ENCODE results near the gene AS3MT.

AS3MT gene

DNA sequence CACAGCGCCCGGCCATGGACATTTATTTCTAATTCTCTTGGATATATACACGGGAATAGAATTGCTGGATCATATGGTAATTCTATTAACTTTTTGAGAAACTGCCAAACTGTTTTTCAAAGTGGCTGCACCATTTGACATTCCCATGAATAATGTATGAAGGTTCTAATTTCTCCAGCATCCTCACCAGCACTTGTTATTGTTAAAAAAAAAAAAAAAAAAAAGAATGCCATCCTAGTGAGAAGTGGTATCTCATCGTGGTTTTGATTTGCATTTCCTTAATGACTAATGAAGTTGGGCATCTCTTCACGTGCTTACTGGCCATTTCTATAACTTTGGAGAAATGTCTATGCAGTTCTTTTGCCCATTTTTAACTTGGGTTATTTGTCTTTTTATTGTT is 62.4 kb downstream of the AS3MT start:
- no peaks in the 10 kb centered on the region for H3K9me3 ChIP-seq (ENCODE audit: insufficient read depth, low read length)
- H3F3A ChIP-seq (ENCODE audit: insufficient read depth) = no peaks in the 10 kb centered on the region
- H3K27ac ChIP-seq (ENCODE audit: low read depth, low read length) = no peak overlapping the region
- H3K9ac ChIP-seq (ENCODE audit: low read length) = no peak overlapping the region
- H3K4me3 ChIP-seq (ENCODE audit: insufficient read depth, low read length, poor library complexity, severe bottlenecking) = no peak overlapping the region
- H3K4me2 ChIP-seq (ENCODE audit: low read depth, low read length, poor library complexity, severe bottlenecking) = no peak overlapping the region
- no peaks in the 10 kb centered on the region for H3K36me3 ChIP-seq (ENCODE audit: low read length)
- H4K20me1 ChIP-seq (ENCODE audit: low read depth, low read length) = no peaks in the 10 kb centered on the region
- H3K27me3 ChIP-seq (ENCODE audit: low read length) = no peaks in the 10 kb centered on the region
- H3K79me2 ChIP-seq (ENCODE audit: insufficient read depth, low read length) = no peaks in the 10 kb centered on the region
- H2AFZ ChIP-seq (ENCODE audit: low read depth, low read length, severe bottlenecking) = no peak overlapping the region
- TF ChIP-seq, protein P1, sequence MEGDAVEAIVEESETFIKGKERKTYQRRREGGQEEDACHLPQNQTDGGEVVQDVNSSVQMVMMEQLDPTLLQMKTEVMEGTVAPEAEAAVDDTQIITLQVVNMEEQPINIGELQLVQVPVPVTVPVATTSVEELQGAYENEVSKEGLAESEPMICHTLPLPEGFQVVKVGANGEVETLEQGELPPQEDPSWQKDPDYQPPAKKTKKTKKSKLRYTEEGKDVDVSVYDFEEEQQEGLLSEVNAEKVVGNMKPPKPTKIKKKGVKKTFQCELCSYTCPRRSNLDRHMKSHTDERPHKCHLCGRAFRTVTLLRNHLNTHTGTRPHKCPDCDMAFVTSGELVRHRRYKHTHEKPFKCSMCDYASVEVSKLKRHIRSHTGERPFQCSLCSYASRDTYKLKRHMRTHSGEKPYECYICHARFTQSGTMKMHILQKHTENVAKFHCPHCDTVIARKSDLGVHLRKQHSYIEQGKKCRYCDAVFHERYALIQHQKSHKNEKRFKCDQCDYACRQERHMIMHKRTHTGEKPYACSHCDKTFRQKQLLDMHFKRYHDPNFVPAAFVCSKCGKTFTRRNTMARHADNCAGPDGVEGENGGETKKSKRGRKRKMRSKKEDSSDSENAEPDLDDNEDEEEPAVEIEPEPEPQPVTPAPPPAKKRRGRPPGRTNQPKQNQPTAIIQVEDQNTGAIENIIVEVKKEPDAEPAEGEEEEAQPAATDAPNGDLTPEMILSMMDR (IDR thresholded peaks at IDR 0.05; ENCODE audit: insufficient read depth, low read length, poor library complexity, severe bottlenecking) = no peak
- no peak for TF ChIP-seq EZH2phosphoT487 (conservative IDR thresholded peaks at IDR 0.05; ENCODE audit: low read length)
- H3K9me2 ChIP-seq (replicated peaks; ENCODE audit: insufficient read depth, low read length) = no peaks in the 10 kb centered on the region

DNA sequence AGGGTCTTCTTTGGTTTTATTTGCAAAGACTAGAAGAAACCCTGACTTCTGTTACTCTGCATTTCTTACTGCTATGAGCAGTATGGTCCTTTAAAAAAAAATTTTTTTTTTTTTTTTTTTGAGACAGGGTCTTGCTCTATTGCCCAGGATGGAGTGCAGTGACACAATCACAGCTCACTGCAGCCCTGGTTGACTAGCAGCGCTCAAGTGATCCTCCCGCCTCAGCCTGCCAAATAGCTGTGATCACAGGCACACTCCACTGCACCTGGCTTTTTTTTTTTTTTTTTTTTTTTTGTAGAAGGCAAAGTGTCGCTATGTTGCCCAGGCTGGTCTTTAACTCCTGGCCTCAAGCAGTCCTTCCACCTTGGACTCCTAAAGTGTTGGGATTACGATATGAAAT is 66.2 kb downstream of the AS3MT start:
- Histone ChIP-seq H3F3A (ENCODE audit: insufficient read depth) (no peaks in the 10 kb centered on the region), H3K4me2 (ENCODE audit: low read depth, low read length, poor library complexity, severe bottlenecking) (no peak overlapping the region), H3K4me3 (ENCODE audit: insufficient read depth, low read length, poor library complexity, severe bottlenecking) (no peak overlapping the region), H3K27me3 (ENCODE audit: low read length) (no peaks in the 10 kb centered on the region), H4K20me1 (ENCODE audit: low read depth, low read length) (no peaks in the 10 kb centered on the region), H3K9ac (ENCODE audit: low read length) (no peak overlapping the region), H2AFZ (ENCODE audit: low read depth, low read length, severe bottlenecking) (no peak overlapping the region), H3K27ac (ENCODE audit: low read depth, low read length) (no peak overlapping the region), H3K9me2 (replicated peaks; ENCODE audit: insufficient read depth, low read length) (no peaks in the 10 kb centered on the region), H3K9me3 (ENCODE audit: insufficient read depth, low read length) (no peaks in the 10 kb centered on the region), H3K79me2 (ENCODE audit: insufficient read depth, low read length) (no peaks in the 10 kb centered on the region), H3K36me3 (ENCODE audit: low read length) (no peaks in the 10 kb centered on the region)
- TF ChIP-seq, protein P1 (IDR thresholded peaks at IDR 0.05; ENCODE audit: insufficient read depth, low read length, poor library complexity, severe bottlenecking) = no peak
- no peak for TF ChIP-seq EZH2phosphoT487 (conservative IDR thresholded peaks at IDR 0.05; ENCODE audit: low read length)

DNA sequence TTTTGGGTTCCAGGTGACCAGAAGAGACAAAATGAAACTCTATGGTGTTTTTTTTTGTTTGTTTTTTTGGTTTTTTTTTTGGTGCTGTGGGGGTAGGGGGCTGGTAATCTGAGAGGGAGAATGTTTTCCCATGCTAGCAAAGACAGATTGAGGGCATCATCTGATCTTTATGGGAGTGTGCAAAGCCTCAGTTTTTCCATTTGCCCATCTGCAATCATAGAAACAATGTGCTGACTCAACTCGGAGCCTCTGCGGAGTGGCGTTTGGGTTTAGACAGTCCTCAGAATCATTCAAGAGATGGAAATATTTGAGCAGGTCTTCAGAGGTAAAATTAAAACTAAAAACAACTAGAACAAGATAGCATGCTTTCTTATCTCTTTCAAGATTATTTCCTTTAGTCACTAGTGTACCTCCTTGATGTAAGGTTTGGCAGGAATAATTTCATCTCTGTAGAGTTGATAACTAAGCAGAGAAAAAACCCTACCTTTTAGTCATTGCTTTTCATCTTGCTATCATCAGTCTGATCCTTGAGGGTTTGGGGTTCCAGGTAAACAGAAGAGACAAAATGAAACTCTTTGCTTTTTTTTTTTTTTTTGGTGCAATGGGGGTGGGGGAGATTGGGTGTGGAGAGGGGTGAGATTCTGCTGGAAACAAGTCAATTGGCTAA is 66.8 kb downstream of the AS3MT start:
- Histone ChIP-seq H3K9ac (ENCODE audit: low read length) (no peak overlapping the region), H3K36me3 (ENCODE audit: low read length) (no peaks in the 10 kb centered on the region), H3K4me3 (ENCODE audit: insufficient read depth, low read length, poor library complexity, severe bottlenecking) (no peak overlapping the region), H3K4me2 (ENCODE audit: low read depth, low read length, poor library complexity, severe bottlenecking) (no peak overlapping the region), H3F3A (ENCODE audit: insufficient read depth) (no peaks in the 10 kb centered on the region), H3K79me2 (ENCODE audit: insufficient read depth, low read length) (no peaks in the 10 kb centered on the region), H3K9me2 (replicated peaks; ENCODE audit: insufficient read depth, low read length) (no peaks in the 10 kb centered on the region), H3K27me3 (ENCODE audit: low read length) (no peaks in the 10 kb centered on the region), H3K27ac (ENCODE audit: low read depth, low read length) (no peak overlapping the region), H3K9me3 (ENCODE audit: insufficient read depth, low read length) (no peaks in the 10 kb centered on the region), H4K20me1 (ENCODE audit: low read depth, low read length) (no peaks in the 10 kb centered on the region), H2AFZ (ENCODE audit: low read depth, low read length, severe bottlenecking) (no peak overlapping the region)
- TF ChIP-seq, protein P1 (IDR thresholded peaks at IDR 0.05; ENCODE audit: insufficient read depth, low read length, poor library complexity, severe bottlenecking) = no peak
- TF ChIP-seq EZH2phosphoT487 (conservative IDR thresholded peaks at IDR 0.05; ENCODE audit: low read length) = no peak

Data from SU-DHL-6 (cell line).